ENCODE data around the gene PPP5C. TPM values are rescaled to one million over a fixed set of nuclear protein-coding genes. Genes with fewer than 3 reads are reported as not detected.

PPP5C gene
- total RNA-seq, 1 experiment from 2014 or later, result 58.1 TPM

- ChIA-PET CTCF (no interaction called here), POLR2A (interaction anchor here (0.6 kb wide), 1 partner anchor 603 kb away, joined by 8 read pairs; no protein-coding TSS in a partner anchor)
- in situ Hi-C loops (cut with HindIII; ENCODE audit: low pct_unique_long_range_greater_than_20kb, low sequenced_read_pairs) (no loop called here), intact Hi-C loops (cut with micrococcal nuclease; ENCODE audit: unreplicated experiment) (no loop called here)
- Histone ChIP-seq H3K27me3 (ENCODE audit: control insufficient read depth, insufficient read depth, low read length) (no peaks in the 10 kb centered on the region), H3K4me1 (ENCODE audit: control insufficient read depth, insufficient read depth, low read length) (no peaks in the 10 kb centered on the region), H3K27ac (ENCODE audit: low read length) (no peak overlapping the region), H3K36me3 (ENCODE audit: control insufficient read depth, insufficient read depth, low read length) (no peaks in the 10 kb centered on the region), H3K9me3 (ENCODE audit: control insufficient read depth, insufficient read depth, low read depth, low read length) (no peaks in the 10 kb centered on the region), H3K4me3 (ENCODE audit: low read depth in 2 of 2, low read length in 2 of 2) (no peak overlapping the region)
- DNase-seq (ENCODE audit: low read depth, low spot score) (no peak), ATAC-seq (no peak)
- BruUV-seq (replicated peaks), result no TSS peak
- no peak for TF ChIP-seq CTCF (IDR thresholded peaks at IDR 0.05)
- no peak for TF ChIP-seq SIN3A (IDR thresholded peaks at IDR 0.05; ENCODE audit: borderline replicate concordance, insufficient read depth, low read depth, low read length)
- no peak for TF ChIP-seq TCF7L2 (IDR thresholded peaks at IDR 0.05; ENCODE audit: low read depth, low read length)
- no peak for TF ChIP-seq POLR2AphosphoS5 (IDR thresholded peaks at IDR 0.05; ENCODE audit: low read depth, low read length)
- no peak for TF ChIP-seq REST (IDR thresholded peaks at IDR 0.05; ENCODE audit: insufficient read depth in 1 of 2, low read depth in 2 of 2, low read length in 1 of 2)
These were observed 8.6 kb downstream of the PPP5C start for GRCh38 chr19:46355234-46356148.

- no peak for ATAC-seq
- H3K4me3 ChIP-seq (ENCODE audit: low read depth in 2 of 2, low read length in 2 of 2), result no peak overlapping the region
- H3K27me3 ChIP-seq (ENCODE audit: control insufficient read depth, insufficient read depth, low read length), result no peaks in the 10 kb centered on the region
- H3K36me3 ChIP-seq (ENCODE audit: control insufficient read depth, insufficient read depth, low read length), result no peaks in the 10 kb centered on the region
- no peak for DNase-seq (ENCODE audit: low read depth, low spot score)
- TF ChIP-seq TCF7L2 (IDR thresholded peaks at IDR 0.05; ENCODE audit: low read depth, low read length) (no peak), REST (IDR thresholded peaks at IDR 0.05; ENCODE audit: insufficient read depth in 1 of 2, low read depth in 2 of 2, low read length in 1 of 2) (no peak), CTCF (IDR thresholded peaks at IDR 0.05) (no peak), POLR2AphosphoS5 (IDR thresholded peaks at IDR 0.05; ENCODE audit: low read depth, low read length) (no peak), SIN3A (IDR thresholded peaks at IDR 0.05; ENCODE audit: borderline replicate concordance, insufficient read depth, low read depth, low read length) (no peak)
- BruUV-seq (replicated peaks), result no TSS peak
- ChIA-PET CTCF (no interaction called here), POLR2A (no interaction called here)
- no peaks in the 10 kb centered on the region for H3K9me3 ChIP-seq (ENCODE audit: control insufficient read depth, insufficient read depth, low read depth, low read length)
- no peaks in the 10 kb centered on the region for H3K4me1 ChIP-seq (ENCODE audit: control insufficient read depth, insufficient read depth, low read length)
- no peak overlapping the region for H3K27ac ChIP-seq (ENCODE audit: low read length)
- intact Hi-C loops (cut with micrococcal nuclease; ENCODE audit: unreplicated experiment), result no loop called here
- in situ Hi-C loops (cut with HindIII; ENCODE audit: low pct_unique_long_range_greater_than_20kb, low sequenced_read_pairs), result no loop called here
These were observed 9.5 kb downstream of the PPP5C start for GRCh38 chr19:46356149-46357055.

Data from Panc1 (cell line).